ENCODE results near the gene PNRC1. TPM values are rescaled to one million over a fixed set of nuclear protein-coding genes. Genes with fewer than 3 reads are reported as not detected.

The PNRC1 gene
- total RNA-seq, 1 donor from 2014 or later = 135 TPM

DNA sequence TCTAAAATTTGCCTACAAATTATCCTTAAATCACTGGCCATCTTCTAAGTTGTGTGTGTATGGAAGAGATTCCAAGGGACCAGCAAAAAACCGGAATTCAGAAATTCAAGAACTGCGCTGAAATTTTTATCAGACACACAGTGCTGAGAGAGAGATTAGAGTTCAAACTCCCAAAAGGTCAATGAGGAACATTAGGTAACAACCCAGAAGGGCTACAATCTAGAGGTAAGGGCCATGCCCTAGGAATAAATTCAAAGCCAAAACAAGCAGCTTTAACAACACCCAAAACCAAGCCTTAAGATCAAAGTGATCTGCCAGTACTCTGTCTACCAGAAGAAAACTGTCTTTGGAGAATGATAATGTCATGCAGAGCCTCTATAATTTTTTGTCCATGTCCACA, 19.6 kb downstream of the PNRC1 start:
- DNase-seq (ENCODE audit: low spot score) = no peak
- Mint-ChIP-seq H3K27ac (ENCODE audit: unreplicated experiment) (no peak overlapping the region), H3K4me1 (ENCODE audit: unreplicated experiment) (no peaks in the 10 kb centered on the region), H3K9me3 (ENCODE audit: unreplicated experiment) (no peaks in the 10 kb centered on the region), H3K27me3 (ENCODE audit: unreplicated experiment) (no peaks in the 10 kb centered on the region), H3K36me3 (ENCODE audit: low read depth, unreplicated experiment) (no peaks in the 10 kb centered on the region), H3K4me3 (ENCODE audit: unreplicated experiment) (no peak overlapping the region)
- TF ChIP-seq, protein P1, sequence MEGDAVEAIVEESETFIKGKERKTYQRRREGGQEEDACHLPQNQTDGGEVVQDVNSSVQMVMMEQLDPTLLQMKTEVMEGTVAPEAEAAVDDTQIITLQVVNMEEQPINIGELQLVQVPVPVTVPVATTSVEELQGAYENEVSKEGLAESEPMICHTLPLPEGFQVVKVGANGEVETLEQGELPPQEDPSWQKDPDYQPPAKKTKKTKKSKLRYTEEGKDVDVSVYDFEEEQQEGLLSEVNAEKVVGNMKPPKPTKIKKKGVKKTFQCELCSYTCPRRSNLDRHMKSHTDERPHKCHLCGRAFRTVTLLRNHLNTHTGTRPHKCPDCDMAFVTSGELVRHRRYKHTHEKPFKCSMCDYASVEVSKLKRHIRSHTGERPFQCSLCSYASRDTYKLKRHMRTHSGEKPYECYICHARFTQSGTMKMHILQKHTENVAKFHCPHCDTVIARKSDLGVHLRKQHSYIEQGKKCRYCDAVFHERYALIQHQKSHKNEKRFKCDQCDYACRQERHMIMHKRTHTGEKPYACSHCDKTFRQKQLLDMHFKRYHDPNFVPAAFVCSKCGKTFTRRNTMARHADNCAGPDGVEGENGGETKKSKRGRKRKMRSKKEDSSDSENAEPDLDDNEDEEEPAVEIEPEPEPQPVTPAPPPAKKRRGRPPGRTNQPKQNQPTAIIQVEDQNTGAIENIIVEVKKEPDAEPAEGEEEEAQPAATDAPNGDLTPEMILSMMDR (IDR thresholded peaks at IDR 0.05; ENCODE audit: unreplicated experiment) = no peak

DNA sequence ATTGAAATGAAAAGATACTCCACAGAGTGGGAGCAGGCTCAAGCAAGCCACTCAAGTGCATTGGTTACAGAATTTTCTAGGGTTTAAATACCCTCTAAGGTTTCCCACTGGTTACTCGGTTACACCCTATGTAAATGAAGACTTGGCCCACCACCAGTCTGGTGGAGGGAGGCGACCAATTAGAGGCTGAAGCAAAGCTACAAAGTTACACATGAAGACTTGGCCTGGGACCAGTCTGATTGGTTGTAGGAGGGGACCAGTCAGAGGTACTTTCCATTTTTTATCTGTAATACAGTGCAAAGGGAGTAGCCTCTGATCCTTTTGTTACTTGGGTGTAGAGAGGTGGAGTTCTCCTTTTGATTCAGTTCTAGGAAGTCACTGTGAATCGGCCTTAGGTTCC, 29.7 kb downstream of the PNRC1 start:
- Mint-ChIP-seq H3K4me1 (ENCODE audit: unreplicated experiment) (no peaks in the 10 kb centered on the region), H3K27ac (ENCODE audit: unreplicated experiment) (no peak overlapping the region), H3K36me3 (ENCODE audit: low read depth, unreplicated experiment) (no peaks in the 10 kb centered on the region), H3K9me3 (ENCODE audit: unreplicated experiment) (no peaks in the 10 kb centered on the region), H3K4me3 (ENCODE audit: unreplicated experiment) (no peak overlapping the region), H3K27me3 (ENCODE audit: unreplicated experiment) (no peaks in the 10 kb centered on the region)
- TF ChIP-seq, protein P1 (IDR thresholded peaks at IDR 0.05; ENCODE audit: unreplicated experiment) = no peak
- no peak for DNase-seq (ENCODE audit: low spot score)

DNA sequence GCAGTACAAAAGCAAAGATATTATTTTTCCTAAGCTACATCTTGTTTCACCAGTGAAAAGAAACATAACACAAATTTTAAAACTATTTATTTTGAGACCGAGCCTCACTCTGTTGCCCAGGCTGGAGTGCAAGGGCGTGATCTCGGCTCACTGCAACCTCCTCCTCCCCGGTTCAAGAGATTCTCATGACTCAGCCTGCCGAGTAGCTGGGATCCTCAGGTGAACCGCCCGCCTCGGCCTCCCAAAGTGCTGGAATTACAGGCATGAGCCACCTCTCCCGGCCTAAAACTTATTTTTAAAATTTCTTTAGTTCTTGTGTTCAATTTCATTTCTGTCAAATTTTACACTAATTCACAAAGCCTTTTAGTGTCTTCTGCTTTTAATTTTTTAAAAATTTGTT, 31.4 kb downstream of the PNRC1 start:
- Mint-ChIP-seq H3K27me3 (ENCODE audit: unreplicated experiment) (no peaks in the 10 kb centered on the region), H3K36me3 (ENCODE audit: low read depth, unreplicated experiment) (peaks cover under 1% of the 10 kb centered on the region), H3K4me1 (ENCODE audit: unreplicated experiment) (peaks cover 2% of the 10 kb centered on the region), H3K4me3 (ENCODE audit: unreplicated experiment) (no peak overlapping the region), H3K9me3 (ENCODE audit: unreplicated experiment) (no peaks in the 10 kb centered on the region), H3K27ac (ENCODE audit: unreplicated experiment) (no peak overlapping the region)
- TF ChIP-seq, protein P1 (IDR thresholded peaks at IDR 0.05; ENCODE audit: unreplicated experiment) = no peak
- DNase-seq (ENCODE audit: low spot score) = no peak

DNA sequence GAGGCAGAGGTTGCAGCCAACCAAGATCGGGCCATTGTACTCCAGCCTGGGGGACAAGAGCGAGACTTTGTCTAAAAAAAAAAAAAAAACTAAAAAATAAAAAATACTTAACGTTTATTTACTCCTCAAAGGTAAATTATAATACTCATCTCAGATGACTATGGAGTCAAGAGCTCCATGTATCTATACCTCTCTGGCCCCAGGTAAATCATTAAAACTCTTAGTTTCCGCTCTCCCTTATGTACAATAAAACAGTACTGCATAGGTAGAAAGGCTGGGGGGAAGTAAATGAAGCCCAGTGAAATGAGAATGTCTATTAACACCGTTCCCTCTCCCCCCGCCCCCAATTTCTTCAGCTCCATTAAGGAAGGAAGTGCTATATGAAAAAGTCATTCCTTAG, 36.2 kb downstream of the PNRC1 start:
- DNase-seq (ENCODE audit: low spot score) = no peak
- Mint-ChIP-seq H3K36me3 (ENCODE audit: low read depth, unreplicated experiment) (peaks cover 4% of the 10 kb centered on the region), H3K4me3 (ENCODE audit: unreplicated experiment) (peak overlapping the region; percentile 94), H3K4me1 (ENCODE audit: unreplicated experiment) (peaks cover 6% of the 10 kb centered on the region), H3K27me3 (ENCODE audit: unreplicated experiment) (peaks cover 4% of the 10 kb centered on the region), H3K27ac (ENCODE audit: unreplicated experiment) (no peak overlapping the region), H3K9me3 (ENCODE audit: unreplicated experiment) (no peaks in the 10 kb centered on the region)
- TF ChIP-seq, protein P1 (IDR thresholded peaks at IDR 0.05; ENCODE audit: unreplicated experiment) = no peak

DNA sequence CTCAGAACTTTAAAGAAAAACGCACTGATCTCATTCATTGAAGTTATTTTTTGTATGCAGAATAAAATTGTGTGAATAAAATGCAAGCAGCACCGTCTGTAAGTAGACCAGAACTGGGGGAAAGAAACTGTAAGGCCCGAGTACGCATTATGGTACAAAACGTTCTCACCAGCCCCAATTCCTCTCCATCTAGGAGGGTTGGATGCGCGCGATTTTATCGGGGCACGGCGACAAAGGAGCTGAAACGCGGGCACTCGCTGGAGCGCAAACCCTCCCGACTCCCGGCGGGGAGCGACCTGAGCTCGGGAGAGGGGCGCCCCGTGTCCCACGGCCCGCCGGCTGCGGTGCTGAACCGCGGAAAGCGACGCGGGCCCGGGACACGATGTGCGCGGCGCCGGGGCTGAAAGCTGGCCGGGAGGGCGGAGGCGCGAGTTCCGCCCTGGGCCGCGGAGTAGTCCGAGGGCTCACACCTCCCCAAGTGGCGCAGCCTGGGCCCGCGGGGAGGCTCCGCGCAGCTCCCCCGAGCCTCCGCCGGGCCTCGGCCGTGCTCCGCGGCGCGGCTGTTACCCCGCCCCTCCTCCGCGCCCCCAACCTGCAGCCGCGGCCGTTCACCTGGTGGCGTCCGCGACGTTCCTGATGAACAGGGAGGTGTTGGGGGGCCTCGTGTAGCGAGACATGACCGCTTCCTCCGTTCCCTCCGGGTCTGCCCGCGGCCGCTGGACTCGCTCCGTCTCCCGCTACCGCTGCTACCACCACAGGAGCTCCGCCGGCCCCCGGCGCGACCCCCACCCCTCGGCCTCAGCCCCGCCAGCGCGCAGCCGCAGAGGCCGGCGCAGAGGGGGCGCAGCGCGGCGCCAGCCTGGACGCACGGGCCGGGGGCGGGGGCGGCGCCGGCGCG, 36.9 kb downstream of the PNRC1 start, which contains the start of gene SRSF12:
Gene SRSF12, minus strand, starts transcription at position 861 of the 898 bp plus-strand sequence. Its CDS starts 184 bp downstream, at position 677.
- Mint-ChIP-seq H3K27me3 (ENCODE audit: unreplicated experiment) (peaks cover 4% of the 10 kb centered on the region), H3K36me3 (ENCODE audit: low read depth, unreplicated experiment) (peaks cover 4% of the 10 kb centered on the region), H3K4me3 (ENCODE audit: unreplicated experiment) (peak within 1 kb of the TSS; percentile 94), H3K27ac (ENCODE audit: unreplicated experiment) (peak within 1 kb of the TSS; percentile 37), H3K4me1 (ENCODE audit: unreplicated experiment) (peaks cover 6% of the 10 kb centered on the region), H3K9me3 (ENCODE audit: unreplicated experiment) (no peaks in the 10 kb centered on the region)
- TF ChIP-seq, protein P1 (IDR thresholded peaks at IDR 0.05; ENCODE audit: unreplicated experiment) = no peak
- peak; percentile 43 for DNase-seq (ENCODE audit: low spot score)

All from endothelial cell (in vitro differentiated cells).